Panc1 (cell line): Measurements from ENCODE around the gene MCU.

Experiments used
- POLR2AphosphoS5 ChIP-seq: IDR thresholded peaks from 2 replicates; pipeline ENCODE4 v1.6.1; 2012; ENCODE audit warnings: mild to moderate bottlenecking, low read depth, low read length, moderate library complexity
- REST ChIP-seq, 2 experiments: IDR thresholded peaks; 2 replicates each; pipeline ENCODE4 v1.6.1; 2011 to 2012; ENCODE audit warnings: low read depth in 2 of 2, control low read depth in 1 of 2, low read length in 1 of 2, mild to moderate bottlenecking in 1 of 2, moderate library complexity in 1 of 2; ENCODE audit not compliant: insufficient read depth in 1 of 2

GRCh38 chr10:72808001-72808400, 116.1 kb downstream of the MCU start:
- no peak for TF ChIP-seq REST (IDR thresholded peaks at IDR 0.05; ENCODE audit: insufficient read depth in 1 of 2, low read depth in 2 of 2, low read length in 1 of 2)
- TF ChIP-seq POLR2AphosphoS5 = no peak
